ENCODE results near the gene OTOP1. TPM values are rescaled to one million over a fixed set of nuclear protein-coding genes. Genes with fewer than 3 reads are reported as not detected.
A peak's percentile ranks its signal among the peaks of the same experiment; 100 is the strongest.

The OTOP1 gene, protein sequence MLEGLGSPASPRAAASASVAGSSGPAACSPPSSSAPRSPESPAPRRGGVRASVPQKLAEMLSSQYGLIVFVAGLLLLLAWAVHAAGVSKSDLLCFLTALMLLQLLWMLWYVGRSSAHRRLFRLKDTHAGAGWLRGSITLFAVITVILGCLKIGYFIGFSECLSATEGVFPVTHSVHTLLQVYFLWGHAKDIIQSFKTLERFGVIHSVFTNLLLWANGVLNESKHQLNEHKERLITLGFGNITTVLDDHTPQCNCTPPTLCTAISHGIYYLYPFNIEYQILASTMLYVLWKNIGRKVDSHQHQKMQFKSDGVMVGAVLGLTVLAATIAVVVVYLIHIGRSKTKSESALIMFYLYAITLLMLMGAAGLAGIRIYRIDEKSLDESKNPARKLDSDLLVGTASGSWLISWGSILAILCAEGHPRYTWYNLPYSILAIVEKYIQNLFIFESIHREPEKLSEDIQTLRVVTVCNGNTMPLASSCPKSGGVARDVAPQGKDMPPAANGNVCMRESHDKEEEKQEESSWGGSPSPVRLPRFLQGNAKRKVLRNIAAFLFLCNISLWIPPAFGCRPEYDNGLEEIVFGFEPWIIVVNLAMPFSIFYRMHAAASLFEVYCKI
- total RNA-seq: not detected
- long read RNA-seq: 0 reads

DNA sequence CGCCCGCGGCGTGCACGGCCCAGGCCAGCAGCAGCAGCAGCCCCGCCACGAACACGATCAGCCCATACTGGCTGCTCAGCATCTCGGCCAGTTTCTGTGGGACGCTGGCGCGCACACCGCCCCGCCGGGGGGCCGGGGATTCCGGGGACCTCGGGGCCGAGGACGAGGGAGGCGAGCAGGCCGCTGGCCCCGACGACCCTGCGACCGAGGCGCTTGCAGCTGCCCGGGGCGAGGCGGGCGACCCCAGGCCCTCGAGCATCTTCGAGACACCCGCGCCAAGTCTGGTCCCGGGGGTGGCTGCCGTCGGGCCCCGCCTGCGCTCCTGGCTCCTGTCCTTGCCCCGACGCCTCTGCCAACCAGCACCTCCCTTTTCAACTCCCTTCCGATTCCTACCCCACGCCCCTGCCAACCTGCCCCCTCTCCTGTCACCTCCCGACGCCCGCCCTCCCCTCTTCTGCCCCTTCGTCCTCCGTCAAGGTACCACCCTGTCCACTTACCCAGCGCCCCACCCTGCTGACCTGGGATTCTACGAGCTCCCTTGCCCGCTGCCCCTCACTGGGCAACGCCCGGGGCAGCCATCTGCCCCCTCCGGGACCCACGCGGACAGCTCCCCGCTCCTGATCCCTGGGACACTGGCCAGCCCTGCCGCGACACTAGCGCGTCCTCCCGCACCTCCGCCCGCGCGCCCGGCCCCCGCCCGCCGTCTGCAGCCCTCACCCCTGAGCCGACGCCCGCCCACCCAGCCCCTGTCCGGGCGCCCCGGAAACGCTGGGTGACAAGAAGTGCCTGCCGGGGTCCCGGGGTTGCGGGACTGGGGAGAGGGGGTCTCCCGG lies at the start of gene OTOP1:
Gene OTOP1 (minus strand): TSS at position 324 of the 833 bp plus-strand sequence. CDS start 65 bp downstream, at position 259.
- no peak within 1 kb of the TSS for H3K27ac ChIP-seq
- WGBS (ENCODE audit: insufficient coverage, low coverage, low lambda C conversion rate, missing lambda C conversion rate): 14% methylated on average over 25 of the region's 82 CpGs
- H3K9me3 ChIP-seq: no peaks in the 10 kb centered on the region
- intact Hi-C loops (cut with DNase I): no loop called here
- H3K27me3 ChIP-seq: no peaks in the 10 kb centered on the region
- no peaks in the 10 kb centered on the region for H3K4me1 ChIP-seq
- H3K4me3 ChIP-seq: no peak within 1 kb of the TSS
- DNase-seq (no peak), ATAC-seq (no peak)
- H3K36me3 ChIP-seq: no peaks in the 10 kb centered on the region
- TF ChIP-seq, protein P1, sequence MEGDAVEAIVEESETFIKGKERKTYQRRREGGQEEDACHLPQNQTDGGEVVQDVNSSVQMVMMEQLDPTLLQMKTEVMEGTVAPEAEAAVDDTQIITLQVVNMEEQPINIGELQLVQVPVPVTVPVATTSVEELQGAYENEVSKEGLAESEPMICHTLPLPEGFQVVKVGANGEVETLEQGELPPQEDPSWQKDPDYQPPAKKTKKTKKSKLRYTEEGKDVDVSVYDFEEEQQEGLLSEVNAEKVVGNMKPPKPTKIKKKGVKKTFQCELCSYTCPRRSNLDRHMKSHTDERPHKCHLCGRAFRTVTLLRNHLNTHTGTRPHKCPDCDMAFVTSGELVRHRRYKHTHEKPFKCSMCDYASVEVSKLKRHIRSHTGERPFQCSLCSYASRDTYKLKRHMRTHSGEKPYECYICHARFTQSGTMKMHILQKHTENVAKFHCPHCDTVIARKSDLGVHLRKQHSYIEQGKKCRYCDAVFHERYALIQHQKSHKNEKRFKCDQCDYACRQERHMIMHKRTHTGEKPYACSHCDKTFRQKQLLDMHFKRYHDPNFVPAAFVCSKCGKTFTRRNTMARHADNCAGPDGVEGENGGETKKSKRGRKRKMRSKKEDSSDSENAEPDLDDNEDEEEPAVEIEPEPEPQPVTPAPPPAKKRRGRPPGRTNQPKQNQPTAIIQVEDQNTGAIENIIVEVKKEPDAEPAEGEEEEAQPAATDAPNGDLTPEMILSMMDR (IDR thresholded peaks at IDR 0.05): no peak
- no peak for TF ChIP-seq POLR2A (IDR thresholded peaks at IDR 0.05)

- ATAC-seq (no peak), DNase-seq (no peak)
- H3K36me3 ChIP-seq: peaks cover 0 to 49% (median 1%) of the 10 kb centered on the region in 4 donors
- 90% methylated on average over 12 of the region's 14 CpGs for whole genome bisulfite sequencing (ENCODE audit: insufficient coverage, low coverage, low lambda C conversion rate, missing lambda C conversion rate)
- H3K4me1 ChIP-seq: no peaks in the 10 kb centered on the region
- intact Hi-C loops (cut with DNase I): no loop called here
- no peak overlapping the region for H3K4me3 ChIP-seq
- no peaks in the 10 kb centered on the region for H3K9me3 ChIP-seq
- no peak for TF ChIP-seq POLR2A (IDR thresholded peaks at IDR 0.05)
- TF ChIP-seq, protein P1 (IDR thresholded peaks at IDR 0.05): no peak
- H3K27me3 ChIP-seq: no peaks in the 10 kb centered on the region
- no peak overlapping the region for H3K27ac ChIP-seq
Measured at GRCh38 chr4:4274226-4274625, 47.5 kb upstream of the OTOP1 start.

GRCh38 chr4:4271912-4272311 lies 45.2 kb upstream of the OTOP1 start:
- Histone ChIP-seq H3K4me1 (no peaks in the 10 kb centered on the region), H3K36me3 (peaks cover 0 to 40% (median 0%) of the 10 kb centered on the region in 4 donors), H3K27ac (no peak overlapping the region), H3K4me3 (no peak overlapping the region), H3K27me3 (no peaks in the 10 kb centered on the region), H3K9me3 (no peaks in the 10 kb centered on the region)
- DNase-seq (no peak), ATAC-seq (peak in 3 of 4 donors; percentile 31 to 45 (median 42))
- intact Hi-C loops (cut with DNase I): no loop called here
- WGBS (ENCODE audit: insufficient coverage, low coverage, low lambda C conversion rate, missing lambda C conversion rate): 64% methylated on average over 10 of the region's 10 CpGs
- TF ChIP-seq, protein P1 (IDR thresholded peaks at IDR 0.05): no peak
- no peak for TF ChIP-seq POLR2A (IDR thresholded peaks at IDR 0.05)

- no peak for ATAC-seq
- peaks cover 0 to 34% (median 0%) of the 10 kb centered on the region in 4 donors for H3K36me3 ChIP-seq
- no peak overlapping the region for H3K27ac ChIP-seq
Measured at GRCh38 chr4:4270529-4270928, 43.8 kb upstream of the OTOP1 start.

More at GRCh38 chr4:4270529-4270928, 43.8 kb upstream of the OTOP1 start:
- TF ChIP-seq, protein P1 (IDR thresholded peaks at IDR 0.05): no peak
- no peak for TF ChIP-seq POLR2A (IDR thresholded peaks at IDR 0.05)
- Histone ChIP-seq H3K9me3 (no peaks in the 10 kb centered on the region), H3K27me3 (no peaks in the 10 kb centered on the region), H3K4me3 (no peak overlapping the region), H3K4me1 (no peaks in the 10 kb centered on the region)
- no peak for DNase-seq
- intact Hi-C loops (cut with DNase I): no loop called here
- 79% methylated on average over 4 of the region's 4 CpGs for WGBS (ENCODE audit: insufficient coverage, low coverage, low lambda C conversion rate, missing lambda C conversion rate)
